HT1080 (cell line): ENCODE measurements around the gene GRIP2. TPM values are rescaled to one million over a fixed set of nuclear protein-coding genes. Genes with fewer than 3 reads are reported as not detected.

Source experiments
- small RNA-seq: library from RNA; depleted of rRNA; stranded (forward); fragments of <200 nt; gene quantifications from one replicate; pipeline ENCODE3, GENCODE V24; 2014
- total RNA-seq: library from RNA; depleted of rRNA; stranded (reverse); fragments of >200 nt; shearing (Covaris generic); gene quantifications from 2 replicates; pipeline ENCODE4 v1.2.3, GENCODE V29; 2014; rRNA removed

GRIP2 gene
- total RNA-seq, 1 experiment from 2014 or later, result not detected

Small RNA genes lying within 50 kb of the gene (small RNA-seq; reads per million reads assigned to genes)
- gene RNU6-905P, result not detected

Other genes with a start within 250 kb of the GRIP2 start
- gene SLC6A6, start 137.7 kb downstream of the GRIP2 start, total RNA-seq, result 36.3 and 40.1 TPM in 2 replicates
- gene CCDC174, start 111.4 kb upstream of the GRIP2 start, total RNA-seq, result 6.6 and 7.6 TPM in 2 replicates
- gene C3orf20, start 134.8 kb upstream of the GRIP2 start, total RNA-seq, result 0.05 TPM in 1 of 2 replicates, not detected in the other